SKM-1 treated with dmso at 0.1 percent for 144 hours (cell line): Measurements from ENCODE around the gene NUP210.

Source experiments
- DNase-seq: peaks from one replicate; lab custom pipeline; 2025; ENCODE audit not compliant: unreplicated experiment; lab: John Stamatoyannopoulos, UW

NUP210 gene

DNA sequence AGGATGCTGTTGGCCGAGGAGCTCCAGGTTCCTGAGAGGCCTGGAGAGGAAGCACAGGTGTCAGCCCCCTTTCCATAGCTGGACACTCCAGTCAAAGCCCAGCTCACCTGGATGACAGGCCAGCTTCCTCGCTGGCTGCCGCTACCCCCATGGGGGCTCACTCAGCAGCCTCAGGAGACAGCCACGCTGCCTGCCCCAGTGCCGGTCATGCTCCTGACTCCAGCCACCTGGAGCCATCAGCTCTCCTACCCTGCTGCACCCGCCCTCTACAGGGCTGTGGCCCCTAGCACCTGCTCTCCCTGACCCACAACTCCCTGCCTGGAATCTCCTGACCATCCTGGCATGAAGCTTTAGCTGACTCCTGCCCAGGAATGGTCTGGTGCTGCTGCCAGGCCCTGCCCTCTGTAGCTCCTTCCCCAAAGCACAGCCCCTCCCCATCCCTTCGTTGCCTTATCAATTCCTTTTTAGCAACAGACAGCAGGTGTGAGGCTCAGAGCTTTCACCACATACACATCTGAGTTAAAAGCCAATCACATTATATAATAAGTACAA is 94.2 kb downstream of the NUP210 start:
- no peak for DNase-seq

DNA sequence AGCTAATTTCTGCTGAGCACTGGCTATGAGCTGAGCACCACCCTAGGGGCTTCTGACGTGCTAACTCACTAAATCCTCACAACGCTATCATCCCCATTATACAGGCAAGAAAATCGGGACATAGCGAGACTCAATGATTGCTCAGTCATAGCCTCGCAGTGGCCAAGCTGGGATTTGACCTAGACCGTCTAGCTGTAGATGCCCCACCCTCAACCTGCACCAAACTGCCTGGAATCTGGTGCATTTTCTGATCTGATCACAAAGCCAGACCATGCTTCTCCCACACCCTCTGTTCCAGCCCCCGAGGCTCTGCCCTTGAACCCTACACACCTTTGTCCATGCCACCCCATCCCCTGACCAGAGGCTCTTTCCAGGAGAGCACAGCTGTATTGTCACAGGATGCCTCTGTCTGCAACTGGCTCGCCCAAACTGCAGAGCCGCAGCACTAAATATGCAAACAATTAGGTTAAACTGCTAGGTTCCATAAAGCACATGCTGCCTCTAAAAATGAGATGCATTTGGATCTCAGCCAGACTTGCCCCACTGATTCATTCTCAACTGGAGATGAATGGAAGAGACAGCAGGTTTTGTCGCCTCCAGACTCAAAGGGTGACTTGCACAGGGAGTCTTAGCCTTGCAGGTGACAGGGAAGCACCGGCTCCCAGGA is 95.2 kb downstream of the NUP210 start:
- no peak for DNase-seq

DNA sequence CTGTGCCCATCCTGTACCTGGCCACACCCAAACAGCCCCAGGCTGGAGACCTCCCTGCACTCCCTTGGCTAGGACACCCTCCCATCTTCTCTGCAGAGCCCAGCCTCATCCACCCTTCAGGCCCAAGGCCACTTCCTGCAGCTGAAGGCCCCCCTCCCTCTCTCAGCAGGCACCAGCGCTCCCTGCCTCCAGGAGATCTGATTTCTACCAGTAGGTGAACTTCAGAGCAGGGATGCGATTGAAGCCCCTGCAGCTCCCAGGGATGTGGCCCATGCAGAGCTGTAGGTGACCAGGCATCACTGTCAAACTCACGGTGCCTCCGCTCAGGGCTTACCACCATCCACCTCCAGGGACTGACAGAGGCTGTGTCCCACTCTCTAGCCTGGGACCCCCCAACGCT is 96.3 kb downstream of the NUP210 start:
- no peak for DNase-seq

DNA sequence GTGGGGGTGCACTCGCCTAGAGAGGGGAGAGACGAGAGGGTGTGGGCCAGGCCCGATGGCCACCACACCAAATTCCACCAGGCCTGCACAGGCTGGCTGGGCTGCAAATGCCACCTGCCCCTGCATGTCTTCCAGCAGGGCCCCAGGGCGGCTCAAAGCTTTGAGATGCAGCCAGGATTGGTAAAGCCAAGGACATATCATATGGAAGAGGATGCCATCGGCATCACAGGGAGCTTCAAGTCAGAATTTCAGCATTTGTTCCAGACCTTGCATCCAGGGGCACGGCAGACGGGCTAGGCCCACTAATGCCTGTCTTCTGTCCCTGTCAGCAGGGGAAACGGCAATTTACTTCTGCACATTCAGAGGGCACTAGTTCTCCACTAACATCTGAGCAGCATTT is 97.8 kb downstream of the NUP210 start:
- no peak for DNase-seq

GRCh38 chr3:13319564-13320220 is 100.4 kb downstream of the NUP210 start:
- no peak for DNase-seq

DNA sequence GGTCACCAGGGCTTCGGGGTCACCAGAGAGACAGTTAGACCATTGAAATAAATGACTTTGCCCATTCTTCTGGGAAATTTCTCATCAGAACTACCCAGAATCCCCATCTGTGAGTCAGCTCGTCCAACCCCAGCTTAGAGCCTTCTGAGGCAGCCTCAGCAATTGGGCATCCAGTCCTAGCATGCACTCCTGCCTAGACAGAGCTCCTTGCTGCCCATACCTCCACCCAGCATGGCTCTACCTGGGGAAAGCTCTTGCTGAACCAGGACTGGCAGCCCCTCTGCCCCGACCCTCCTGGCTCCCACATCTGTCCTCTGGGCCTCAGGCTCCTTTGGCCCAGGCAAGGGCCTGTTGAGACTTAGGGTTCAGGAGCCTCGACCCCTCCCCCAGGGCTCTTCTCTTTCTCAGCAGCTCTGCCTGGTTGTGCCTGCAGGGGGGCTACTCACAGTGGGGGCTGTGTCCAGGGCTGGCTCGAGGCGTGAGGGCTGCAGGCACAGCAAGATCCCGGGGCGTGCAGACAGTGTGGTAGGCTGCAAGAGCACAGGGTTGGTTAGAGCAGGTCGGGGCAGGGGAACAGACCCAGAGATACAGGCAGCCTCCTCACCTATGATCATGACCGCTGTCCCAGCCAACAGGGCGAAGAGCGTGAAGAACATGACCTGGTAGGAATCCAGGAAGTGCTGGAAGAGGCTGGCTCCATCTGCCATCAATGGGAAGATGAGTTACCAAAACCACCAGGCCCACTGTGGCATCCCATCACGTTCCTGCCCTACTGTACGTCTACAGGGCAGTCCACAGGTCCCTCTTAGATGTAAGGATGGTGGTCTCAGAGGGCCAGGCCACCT is 101.3 kb downstream of the NUP210 start:
- no peak for DNase-seq

DNA sequence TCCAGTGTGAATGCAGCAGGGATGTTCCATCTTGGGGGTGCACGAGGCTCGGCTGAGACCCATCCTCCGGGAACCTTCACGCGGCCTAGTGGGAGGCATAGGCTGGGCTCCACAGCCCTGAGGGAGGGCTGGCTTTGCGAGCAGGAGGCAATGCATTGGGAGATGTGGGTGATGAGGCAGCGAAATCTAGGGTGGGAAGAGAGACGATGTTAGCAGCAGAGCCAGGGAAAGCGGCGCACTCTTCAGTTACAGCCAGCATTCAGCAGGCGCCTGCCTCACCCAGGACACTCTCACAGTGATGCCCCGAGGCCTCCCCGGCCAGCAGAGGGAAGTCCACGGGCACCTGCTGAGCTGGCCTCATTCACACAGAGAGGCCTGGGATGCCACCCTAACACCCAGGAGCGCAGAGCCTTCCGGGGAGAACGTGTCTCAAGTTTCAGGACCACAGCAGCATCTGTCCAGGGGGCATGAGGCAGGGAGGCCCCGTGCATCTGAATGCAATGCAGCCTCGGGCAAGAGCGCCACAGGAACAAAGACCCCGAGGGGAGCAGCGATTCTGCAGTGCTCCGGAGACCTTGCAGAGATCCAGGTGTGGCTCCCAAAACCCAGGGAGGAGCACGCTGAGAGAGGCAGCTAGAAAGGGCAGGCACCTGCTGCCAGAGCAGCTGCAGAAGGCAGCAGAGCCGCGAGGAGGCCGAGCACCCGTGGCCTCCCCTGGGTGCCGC is 102.4 kb downstream of the NUP210 start:
- no peak for DNase-seq

GRCh38 chr3:13316603-13317002 is 103.5 kb downstream of the NUP210 start:
- no peak for DNase-seq

DNA sequence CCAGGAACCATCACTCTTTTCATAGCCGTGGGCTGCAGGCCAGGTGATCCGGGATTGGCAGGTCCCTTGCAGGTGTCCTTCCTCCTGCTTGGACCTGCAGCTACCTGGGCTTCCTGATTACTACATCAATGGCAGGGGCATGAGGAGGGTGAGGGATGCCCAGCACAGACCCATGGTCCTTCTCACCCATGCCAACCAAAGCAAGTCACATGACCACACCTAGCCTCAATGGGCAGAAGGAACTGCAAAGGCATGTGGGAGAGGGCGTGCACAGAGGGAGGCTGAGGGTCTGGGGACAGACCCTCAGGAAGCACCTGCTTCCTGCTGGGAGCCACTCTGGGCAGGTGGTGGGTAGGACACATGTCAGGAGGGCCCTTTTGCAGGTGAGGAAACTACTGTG is 105.2 kb downstream of the NUP210 start:
- no peak for DNase-seq

GRCh38 chr3:13313813-13314212 is 106.3 kb downstream of the NUP210 start:
- DNase-seq = no peak

DNA sequence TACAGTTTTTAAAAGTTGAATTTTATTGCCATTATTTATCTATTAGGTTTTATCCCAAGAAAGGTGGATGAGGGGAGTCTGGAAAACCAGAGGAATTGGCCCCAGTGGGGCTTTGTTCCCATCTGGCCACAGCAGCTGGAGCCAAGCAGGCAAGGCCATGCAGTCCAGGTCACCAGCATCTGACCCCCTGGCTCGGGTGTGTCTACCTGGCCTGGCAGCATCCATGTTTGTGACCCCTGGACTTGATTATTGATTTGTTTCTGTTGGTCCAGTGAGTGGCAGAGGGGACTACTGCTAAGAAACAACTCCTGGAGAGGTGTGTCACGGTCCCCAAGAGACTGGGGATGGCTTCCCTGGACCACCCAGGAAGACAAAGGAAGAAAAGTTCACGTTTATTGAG is 111.1 kb downstream of the NUP210 start:
- no peak for DNase-seq

DNA sequence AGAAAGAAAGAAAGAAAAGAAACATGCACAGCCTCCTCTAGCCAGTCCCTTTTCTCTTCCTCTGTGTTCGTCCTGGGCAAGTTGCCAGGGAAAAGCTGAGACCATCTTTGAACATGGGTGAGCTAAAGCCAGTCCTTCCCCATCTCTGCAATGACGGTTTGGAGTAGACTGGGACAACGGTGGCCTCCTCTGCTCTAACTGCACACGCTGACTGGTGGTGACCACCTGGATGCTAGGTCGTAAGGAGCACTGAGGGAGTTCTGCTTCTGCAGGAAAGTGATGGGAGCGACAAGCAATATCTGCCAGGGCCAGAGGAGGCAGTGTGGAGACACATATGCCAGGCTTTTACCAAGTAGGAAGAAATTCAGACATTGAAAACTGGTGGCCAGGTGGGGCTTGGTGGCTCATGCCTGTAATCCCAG is 111.7 kb downstream of the NUP210 start:
- peak; percentile 67 for DNase-seq

DNA sequence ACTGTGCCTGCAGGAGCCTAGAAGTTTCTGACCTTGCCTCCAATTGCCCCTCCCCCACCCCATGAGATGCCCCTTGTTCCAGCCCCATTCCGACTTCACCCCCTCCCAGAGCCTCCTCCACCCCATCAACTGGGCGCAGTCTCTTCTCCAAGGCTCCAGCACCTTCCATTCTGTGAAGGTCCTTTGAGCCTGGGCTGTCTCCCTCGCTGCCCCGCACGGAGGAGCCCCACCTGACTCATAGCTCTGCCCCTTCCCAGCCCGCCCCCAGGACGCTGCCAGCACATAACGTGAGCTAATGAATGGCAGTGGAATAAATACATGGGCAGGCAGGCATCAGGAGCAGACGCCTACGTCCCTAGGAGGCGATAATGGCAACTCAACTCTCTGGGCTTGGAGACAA is 113.1 kb downstream of the NUP210 start:
- DNase-seq = no peak

DNA sequence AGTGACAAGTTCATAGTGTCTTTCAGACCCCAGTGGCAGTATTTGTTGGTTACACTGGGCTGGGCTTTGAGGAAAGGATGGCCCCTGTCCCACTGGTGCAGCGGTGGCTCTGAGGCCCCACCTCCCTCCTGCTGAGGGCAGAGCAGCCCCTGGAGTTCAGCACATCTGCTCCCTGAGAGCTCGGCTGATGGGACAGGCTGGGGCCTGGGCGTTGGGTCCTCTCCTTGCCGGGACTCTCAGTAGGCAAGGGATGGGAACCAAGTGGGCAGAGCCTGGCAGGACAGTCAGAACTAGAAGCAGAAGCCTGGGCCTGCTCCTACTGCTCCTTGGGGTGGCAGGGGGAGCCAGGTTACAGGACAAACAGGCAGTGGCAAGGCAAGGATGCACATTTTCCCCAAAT is 114.5 kb downstream of the NUP210 start:
- no peak for DNase-seq

GRCh38 chr3:13303410-13303809 is 116.7 kb downstream of the NUP210 start:
- DNase-seq = no peak

DNA sequence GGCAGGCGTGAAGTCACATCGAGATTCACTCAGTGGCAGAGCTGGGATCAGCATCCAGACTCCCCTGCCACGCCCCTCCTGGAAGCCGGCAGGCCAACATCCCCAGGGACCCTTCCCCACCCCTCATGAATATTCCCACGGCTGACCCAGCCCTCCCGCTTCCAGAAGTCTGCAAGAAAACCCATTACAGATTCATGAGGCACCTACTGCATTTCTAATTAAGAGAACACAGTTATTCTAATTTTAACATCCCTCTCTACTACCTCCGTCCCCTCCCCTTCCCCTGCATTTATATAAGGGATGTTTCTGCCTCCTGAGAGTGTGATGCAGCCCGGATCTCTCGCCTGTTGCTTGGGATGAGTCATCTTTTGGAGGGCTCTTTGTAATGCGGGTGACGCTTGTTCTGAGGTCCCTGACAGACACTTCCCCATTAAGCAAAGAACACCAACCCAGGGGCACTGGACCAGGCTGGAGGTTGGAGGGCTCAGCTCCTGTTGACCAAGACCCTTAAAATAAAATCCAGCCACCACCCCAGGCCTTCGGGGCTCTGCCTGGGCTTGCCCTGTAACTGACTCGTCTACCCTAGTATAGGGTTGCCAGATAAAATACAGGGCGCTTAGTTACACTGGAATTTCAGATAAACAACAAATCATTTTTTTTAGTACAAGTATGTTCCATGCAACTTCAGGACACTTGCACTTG is 118.7 kb downstream of the NUP210 start:
- DNase-seq = peak; percentile 88

GRCh38 chr3:13300546-13301285 is 119.4 kb downstream of the NUP210 start:
- DNase-seq = no peak

- DNase-seq = no peak
Measured at GRCh38 chr3:13299531-13300155, 120.5 kb downstream of the NUP210 start.

DNA sequence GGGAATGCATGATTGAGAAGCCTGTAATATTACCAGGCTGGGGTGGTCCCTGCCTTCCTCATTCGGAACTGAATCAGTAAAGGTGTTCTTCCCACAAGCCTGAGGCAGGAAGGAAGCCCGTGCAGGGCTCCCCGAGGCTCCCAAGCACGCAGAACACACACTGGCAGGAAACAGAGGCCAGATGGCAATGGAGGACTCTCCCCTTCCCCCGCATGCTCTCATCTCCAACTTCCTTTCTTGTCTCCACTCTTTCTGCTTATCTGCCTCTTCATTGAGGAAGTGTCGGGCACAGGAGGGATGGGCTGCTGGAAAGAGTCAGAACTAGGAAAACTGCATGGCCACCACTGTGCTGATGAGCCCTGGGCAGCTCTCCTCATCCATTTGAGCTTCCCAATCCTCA is 123.5 kb downstream of the NUP210 start:
- peak; percentile 57 for DNase-seq
